Common myeloid progenitor, CD34-positive (primary cell): ENCODE measurements around the gene SCML1.

Experiments used
- CTCF ChIA-PET: fragments of 350-600 bp; sonication (Branson Sonifier 250); formaldehyde crosslinking; loops from one replicate; lab custom pipeline; 2021; ENCODE audit warnings: antibody characterized with exemption; lab: Charles Lee
- POLR2A ChIA-PET: fragments of 350-600 bp; sonication (Branson Sonifier 250); formaldehyde crosslinking; loops from one replicate; lab custom pipeline; 2021; ENCODE audit warnings: antibody characterized with exemption; lab: Charles Lee
- DNase-seq, 3 donors: peaks; one replicate each; pipeline versions ENCODE4 v3.0.0 to v3.0.0-alpha.2; 2013
- H3K27ac ChIP-seq, 2 experiments: 1 replicate in 1 of 2; 2 replicates in 1 of 2; pipeline ENCODE4 v1.7.0; 2013; ENCODE audit warnings: inconsistent platforms in 2 of 2, low read length in 2 of 2, mild to moderate bottlenecking in 2 of 2, low read depth in 1 of 2, moderate library complexity in 1 of 2; ENCODE audit not compliant: severe bottlenecking in 2 of 2, insufficient read depth in 1 of 2, poor library complexity in 1 of 2
- H3K27me3 ChIP-seq, 5 experiments: replicated peaks in 2 of 5; 1 replicate in 3 of 5; 2 replicates in 2 of 5; pipeline versions ENCODE4 v1.6.1 to v1.7.0; 2013; ENCODE audit warnings: low read length in 4 of 5, mild to moderate bottlenecking in 2 of 5, moderate library complexity in 2 of 5, inconsistent platforms in 1 of 5; ENCODE audit not compliant: insufficient read depth in 5 of 5, control insufficient read depth in 4 of 5
- H3K36me3 ChIP-seq, 4 experiments: 1 replicate in 2 of 4; 2 replicates in 2 of 4; pipeline versions ENCODE4 v1.6.1 to v1.7.0; 2013; ENCODE audit warnings: low read length in 3 of 4, control low read depth in 1 of 4, mild to moderate bottlenecking in 1 of 4; ENCODE audit not compliant: control insufficient read depth in 4 of 4, insufficient read depth in 4 of 4
- H3K4me1 ChIP-seq, 4 experiments: 1 replicate in 3 of 4; 2 replicates in 1 of 4; pipeline versions ENCODE4 v1.6.1 to v1.7.1; 2013; ENCODE audit warnings: low read length in 3 of 4, mild to moderate bottlenecking in 3 of 4, control low read depth in 1 of 4, inconsistent platforms in 1 of 4, moderate library complexity in 1 of 4; ENCODE audit not compliant: control insufficient read depth in 4 of 4, insufficient read depth in 4 of 4; ENCODE audit errors: control extremely low read depth in 1 of 4
- H3K4me3 ChIP-seq, 7 experiments: 1 replicate in 4 of 7; 2 replicates in 3 of 7; pipeline versions ENCODE4 v1.5.1 to v1.7.0; 2013; ENCODE audit warnings: mild to moderate bottlenecking in 7 of 7, low read length in 6 of 7, moderate library complexity in 6 of 7, inconsistent platforms in 2 of 7, low read depth in 2 of 7, control low read depth in 1 of 7; ENCODE audit not compliant: insufficient read depth in 4 of 7, control insufficient read depth in 1 of 7; ENCODE audit errors: extremely low read depth in 1 of 7
- H3K9me3 ChIP-seq, 5 experiments: 1 replicate in 4 of 5; 2 replicates in 1 of 5; pipeline versions ENCODE4 v1.6.1 to v1.7.1; 2013; ENCODE audit warnings: low read length in 4 of 5, mild to moderate bottlenecking in 2 of 5, inconsistent platforms in 1 of 5, low read depth in 1 of 5, moderate library complexity in 1 of 5; ENCODE audit not compliant: control insufficient read depth in 4 of 5, insufficient read depth in 2 of 5; ENCODE audit errors: control extremely low read depth in 1 of 5
- WGBS: methylation state at CpG from one replicate; pipeline ENCODE4 v1.1.5; 2013; ENCODE audit not compliant: insufficient coverage; 5-methylcytosine and 5-hydroxymethylcytosine counted together

The SCML1 gene

DNA sequence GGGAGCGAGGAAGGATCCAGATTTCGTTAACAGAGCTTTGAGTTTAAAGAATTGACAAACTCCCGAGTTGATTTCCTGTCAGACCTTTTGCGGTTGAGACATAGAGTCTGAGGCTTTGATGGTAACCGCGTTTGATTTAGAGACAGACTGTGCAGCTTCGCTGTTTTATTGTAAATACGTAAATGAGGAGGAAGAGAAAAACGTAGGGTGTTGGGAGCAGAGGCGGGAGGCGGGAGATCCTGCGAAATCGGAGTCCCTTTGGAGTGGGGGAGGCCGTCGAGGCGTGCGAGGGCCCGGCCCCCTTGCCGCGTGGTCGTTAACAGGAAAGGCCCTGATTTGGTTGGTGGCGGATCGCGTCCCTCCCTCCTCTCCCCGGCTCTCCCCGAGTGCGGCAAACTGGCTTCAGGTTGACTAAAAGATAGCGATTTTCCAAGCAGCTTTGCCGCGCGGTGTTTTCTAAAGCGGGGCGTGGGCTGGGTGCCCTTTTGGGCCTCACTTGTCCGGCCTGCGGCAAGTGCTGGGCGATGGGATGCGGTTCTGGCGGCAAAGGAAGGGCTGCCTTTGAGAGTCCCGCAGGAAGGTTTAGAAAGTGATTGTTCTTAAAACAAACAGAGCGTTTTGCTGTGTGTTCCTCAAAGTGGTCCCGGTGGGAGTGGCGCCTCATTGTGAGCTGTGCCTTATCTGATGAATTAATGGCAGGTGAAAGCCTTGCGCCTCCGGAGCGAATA is 857 bp downstream of the SCML1 start:
- CTCF ChIA-PET: interaction anchor here (1.5 kb wide), 1 partner anchor 61 kb away, joined by 3 read pairs; no protein-coding TSS in a partner anchor
- DNase-seq: peak in 2 of 3 donors; percentile 15 to 26

GRCh38 chrX:17738737-17739535 is 1.6 kb downstream of the SCML1 start:
- H3K4me1 ChIP-seq: peaks cover 1 to 20% (median 9%) of the 10 kb centered on the region in 4 experiments
- CTCF ChIA-PET: no interaction called here
- peak overlapping the region in 5 of 7 experiments; percentile 32 to 74 (median 72) for H3K4me3 ChIP-seq
- no peaks in the 10 kb centered on the region for H3K36me3 ChIP-seq
- peak in 2 of 3 donors; percentile 21 to 29 for DNase-seq
- no peak overlapping the region for H3K27ac ChIP-seq
- peaks cover 0 to 3% (median 0%) of the 10 kb centered on the region in 5 experiments for H3K9me3 ChIP-seq
- POLR2A ChIA-PET: interaction anchor here (0.5 kb wide), 1 partner anchor 669 kb away, joined by 3 read pairs; no protein-coding TSS in a partner anchor
- WGBS: 60% methylated on average over 6 of the region's 6 CpGs
- peaks cover 0 to 26% (median 7%) of the 10 kb centered on the region in 5 experiments for H3K27me3 ChIP-seq

More for the DNA sequence above, 857 bp downstream of the SCML1 start:
- no peaks in the 10 kb centered on the region for H3K36me3 ChIP-seq
- H3K4me3 ChIP-seq: peak overlapping the region; percentile 4 to 74 (median 64)
- peaks cover 0 to 3% (median 0%) of the 10 kb centered on the region in 5 experiments for H3K9me3 ChIP-seq
- H3K27ac ChIP-seq: no peak overlapping the region
- WGBS: 31% methylated on average over 44 of the region's 45 CpGs
- H3K27me3 ChIP-seq: peaks cover 0 to 23% (median 7%) of the 10 kb centered on the region in 5 experiments
- H3K4me1 ChIP-seq: peaks cover 3 to 20% (median 9%) of the 10 kb centered on the region in 4 experiments
- POLR2A ChIA-PET: interaction anchor here (0.5 kb wide), 1 partner anchor 668 kb away, joined by 3 read pairs; no protein-coding TSS in a partner anchor

- Histone ChIP-seq H3K27me3 (peaks cover 0 to 26% (median 7%) of the 10 kb centered on the region in 5 experiments), H3K9me3 (peaks cover 0 to 3% (median 0%) of the 10 kb centered on the region in 5 experiments), H3K4me3 (no peak overlapping the region), H3K36me3 (no peaks in the 10 kb centered on the region), H3K4me1 (peaks cover 6 to 20% (median 9%) of the 10 kb centered on the region in 4 experiments), H3K27ac (no peak overlapping the region)
- ChIA-PET CTCF (no interaction called here), POLR2A (interaction anchor here (0.7 kb wide), 1 partner anchor 63 kb away, joined by 3 read pairs; no protein-coding TSS in a partner anchor)
- WGBS: 84% methylated on average over 7 of the region's 11 CpGs
- no peak for DNase-seq
Observed at GRCh38 chrX:17740137-17741122, 3.1 kb downstream of the SCML1 start.

DNA sequence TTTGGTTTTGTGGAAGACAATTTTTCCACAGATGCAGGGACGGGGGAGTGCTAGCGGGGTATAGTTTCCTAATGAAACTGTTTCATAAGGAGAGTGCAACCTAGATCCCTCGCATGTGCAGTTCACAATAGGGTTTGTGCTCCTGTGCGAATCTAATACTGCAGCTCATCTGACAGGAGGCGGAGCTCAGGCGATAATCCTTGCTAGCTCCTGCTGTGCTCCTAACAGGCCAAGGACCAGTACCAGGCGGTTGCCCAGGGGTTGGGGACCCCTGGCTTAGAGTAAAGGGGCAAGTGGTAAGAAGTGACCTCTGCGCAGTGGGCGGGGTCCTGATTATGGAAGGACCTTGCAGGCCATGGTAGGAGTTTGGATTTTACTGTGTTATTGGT is 3.8 kb downstream of the SCML1 start:
- Histone ChIP-seq H3K9me3 (peaks cover 0 to 3% (median 0%) of the 10 kb centered on the region in 5 experiments), H3K27ac (no peak overlapping the region), H3K27me3 (peaks cover 0 to 26% (median 7%) of the 10 kb centered on the region in 5 experiments), H3K4me1 (peaks cover 6 to 20% (median 9%) of the 10 kb centered on the region in 4 experiments), H3K4me3 (no peak overlapping the region), H3K36me3 (no peaks in the 10 kb centered on the region)
- no peak for DNase-seq
- 75% methylated on average over 9 of the region's 9 CpGs for WGBS
- ChIA-PET POLR2A (interaction anchor here (0.7 kb wide), 1 partner anchor 64 kb away, joined by 3 read pairs; no protein-coding TSS in a partner anchor), CTCF (no interaction called here)

- no peak overlapping the region for H3K4me3 ChIP-seq
- peaks cover 0 to 6% (median 2%) of the 10 kb centered on the region in 4 experiments for H3K4me1 ChIP-seq
- no peak overlapping the region for H3K27ac ChIP-seq
- no CpG with 5 or more reads among the region's 2 CpGs for WGBS
- peak in 2 of 3 donors; percentile 16 to 19 for DNase-seq
- ChIA-PET POLR2A (no interaction called here), CTCF (interaction anchor here (1.3 kb wide), 1 partner anchor 465 kb away, joined by 4 read pairs; no protein-coding TSS in a partner anchor)
- H3K9me3 ChIP-seq: no peaks in the 10 kb centered on the region
- H3K36me3 ChIP-seq: no peaks in the 10 kb centered on the region
- H3K27me3 ChIP-seq: peaks cover 0 to 22% (median 7%) of the 10 kb centered on the region in 5 experiments
Observed at GRCh38 chrX:17743913-17744312, 6.6 kb downstream of the SCML1 start.

- no peak overlapping the region for H3K4me3 ChIP-seq
- no CpG with 5 or more reads among the region's 2 CpGs for WGBS
- ChIA-PET POLR2A (no interaction called here), CTCF (interaction anchor here (1.0 to 1.3 kb wide), 2 partner anchors 464 to 633 kb away, joined by 4 to 5 read pairs; no protein-coding TSS in a partner anchor)
- H3K36me3 ChIP-seq: peaks cover 0 to 3% (median 0%) of the 10 kb centered on the region in 4 experiments
- H3K27me3 ChIP-seq: peaks cover 0 to 22% (median 6%) of the 10 kb centered on the region in 5 experiments
- peaks cover 0 to 6% (median 0%) of the 10 kb centered on the region in 4 experiments for H3K4me1 ChIP-seq
- peak; percentile 15 to 51 (median 36) for DNase-seq
- no peaks in the 10 kb centered on the region for H3K9me3 ChIP-seq
- H3K27ac ChIP-seq: no peak overlapping the region
Observed at GRCh38 chrX:17744896-17745523, 7.7 kb downstream of the SCML1 start.
